ENCODE results near the gene SMCHD1. TPM values are rescaled to one million over a fixed set of nuclear protein-coding genes. Genes with fewer than 3 reads are reported as not detected.
"Not testable (repeated sequence)": the region's sequence is repeated elsewhere in the genome, so short reads cannot be mapped to it uniquely, and the experiment has no call there.

The SMCHD1 gene
- total and polyA plus RNA-seq, 4 donors: 7.9 to 88.9 (median 46.6) TPM

DNA sequence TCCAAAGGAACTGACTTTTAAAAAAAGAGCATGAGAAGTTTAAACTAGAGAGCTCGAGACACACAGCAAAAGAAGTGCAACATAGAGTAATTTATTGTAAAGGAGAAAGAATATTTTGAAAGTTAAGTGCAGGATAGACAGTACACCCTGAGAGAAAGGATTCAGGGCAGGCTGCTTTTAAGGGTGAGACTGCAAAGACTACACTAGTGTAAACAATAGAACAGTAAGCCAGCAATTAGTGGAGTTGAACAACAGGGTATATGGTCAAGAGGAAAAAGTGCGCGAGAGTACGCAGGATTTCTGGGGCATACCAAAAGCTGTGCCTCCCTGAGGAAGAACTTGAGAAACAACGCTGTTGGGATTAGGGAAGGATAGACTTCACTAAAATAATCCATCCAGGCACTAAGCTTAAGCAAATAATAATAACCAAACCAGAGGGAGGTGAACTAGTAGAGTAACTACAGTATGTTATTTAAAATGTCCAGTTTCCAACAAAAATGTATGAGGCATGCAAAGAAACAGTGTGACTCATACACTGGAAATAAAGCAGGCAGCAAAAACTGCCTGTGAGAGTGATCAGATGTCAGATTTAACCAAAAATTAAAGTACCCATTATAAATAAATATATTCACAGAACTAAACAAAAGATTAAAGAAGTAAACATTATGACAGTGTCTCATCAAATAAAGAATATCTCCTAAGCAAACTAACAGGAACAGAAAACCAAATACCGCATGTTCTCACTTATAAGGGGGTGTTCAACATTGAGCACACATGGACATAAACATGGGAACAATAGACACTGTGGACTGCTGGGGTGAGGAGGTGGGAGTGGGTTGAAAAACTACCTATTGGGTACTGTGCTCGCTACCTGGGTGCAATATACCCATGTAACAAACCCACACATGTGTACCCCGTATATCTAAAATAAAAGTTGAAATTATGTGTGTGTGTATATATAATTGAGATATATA is 150.7 kb downstream of the SMCHD1 start:
- Histone ChIP-seq H3K27me3 (ENCODE audit: control insufficient read depth in 1 of 2, insufficient read depth in 2 of 2, low read length in 1 of 2) (no peaks in the 10 kb centered on the region), H3K27ac (ENCODE audit: low read depth in 1 of 2, low read length in 2 of 2) (peak overlapping the region in 1 of 2 donors; percentile 48), H3K4me1 (ENCODE audit: control insufficient read depth in 1 of 2, insufficient read depth in 2 of 2, low read length in 2 of 2) (peaks cover 0 to 3% of the 10 kb centered on the region in 2 donors), H3K9me3 (ENCODE audit: control insufficient read depth, low read length) (no peaks in the 10 kb centered on the region), H3K36me3 (ENCODE audit: control insufficient read depth in 1 of 2, insufficient read depth in 2 of 2, low read length in 1 of 2) (no peaks in the 10 kb centered on the region), H3K4me3 (ENCODE audit: low read length in 2 of 2) (peak overlapping the region in 1 of 2 donors; percentile 9)
- intact Hi-C loops (cut with DNase I): loop anchor here in 1 of 2 donors (5.0 kb wide), 1 partner anchor 41 kb away; the partner anchor contains the start of gene EMILIN2
- ATAC-seq (ENCODE audit: low FRiP score) (no peak), DNase-seq (no peak)
- 18 to 36% methylated on average over 8 of the region's 8 CpGs for WGBS, 2 donors

DNA sequence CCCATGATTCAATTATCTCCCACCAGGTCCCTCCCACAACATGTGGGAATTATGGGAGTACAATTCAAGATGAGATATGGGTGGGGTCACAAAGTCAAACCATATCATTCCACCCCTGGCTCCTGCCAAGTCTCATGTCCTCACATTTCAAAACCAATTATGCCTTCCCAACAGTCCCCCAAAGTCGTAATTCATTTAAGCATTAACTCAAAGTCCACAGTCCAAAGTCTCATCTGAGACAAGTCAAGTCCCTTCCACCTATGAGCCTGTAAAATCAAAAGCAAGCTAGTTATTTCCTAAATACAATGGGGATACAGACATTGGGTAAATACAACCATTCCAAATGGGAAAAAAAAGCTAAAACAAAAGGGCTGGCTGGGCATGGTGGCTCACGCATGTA is 153.1 kb downstream of the SMCHD1 start:
- ATAC-seq (ENCODE audit: low FRiP score); H3K27me3 ChIP-seq (ENCODE audit: control insufficient read depth in 1 of 2, insufficient read depth in 2 of 2, low read length in 1 of 2); H3K4me1 ChIP-seq (ENCODE audit: control insufficient read depth in 1 of 2, insufficient read depth in 2 of 2, low read length in 2 of 2); H3K36me3 ChIP-seq (ENCODE audit: control insufficient read depth in 1 of 2, insufficient read depth in 2 of 2, low read length in 1 of 2); H3K9me3 ChIP-seq (ENCODE audit: control insufficient read depth, low read length); H3K4me3 ChIP-seq (ENCODE audit: low read length in 2 of 2); H3K27ac ChIP-seq (ENCODE audit: low read depth in 1 of 2, low read length in 2 of 2); DNase-seq: not testable (repeated sequence)
- intact Hi-C loops (cut with DNase I): loop anchor here in 1 of 2 donors (5.0 kb wide), 1 partner anchor 39 kb away; the partner anchor contains the start of gene EMILIN2
- WGBS, 2 donors: 88 to 94% methylated on average over 2 of the region's 2 CpGs

DNA sequence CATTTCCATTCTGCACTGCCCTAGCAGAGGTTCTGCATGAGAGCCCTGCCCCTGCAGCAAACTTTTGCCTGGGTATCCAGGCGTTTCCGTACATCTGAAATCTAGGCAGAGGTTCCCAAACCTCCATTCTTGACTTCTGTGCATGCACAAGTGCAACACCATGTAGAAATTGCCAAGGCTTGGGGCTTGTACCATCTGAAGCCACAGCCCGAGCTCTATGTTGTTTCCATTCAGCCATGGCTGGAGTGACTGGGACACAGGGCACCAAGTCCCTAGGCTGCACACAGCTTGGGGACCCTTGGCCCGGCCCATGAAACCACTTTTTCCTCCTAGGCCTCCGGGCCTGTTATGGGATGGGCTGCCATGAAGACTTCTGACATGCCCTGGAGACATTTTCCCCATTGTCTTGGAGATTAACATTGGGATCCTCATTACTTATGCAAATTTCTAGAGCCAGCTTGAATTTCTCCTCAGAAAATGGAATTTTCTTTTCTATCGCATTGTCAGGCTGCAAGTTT is 154.2 kb downstream of the SMCHD1 start:
- H3K4me1 ChIP-seq (ENCODE audit: control insufficient read depth in 1 of 2, insufficient read depth in 2 of 2, low read length in 2 of 2); H3K27ac ChIP-seq (ENCODE audit: low read depth in 1 of 2, low read length in 2 of 2); DNase-seq; H3K27me3 ChIP-seq (ENCODE audit: control insufficient read depth in 1 of 2, insufficient read depth in 2 of 2, low read length in 1 of 2); H3K36me3 ChIP-seq (ENCODE audit: control insufficient read depth in 1 of 2, insufficient read depth in 2 of 2, low read length in 1 of 2); H3K4me3 ChIP-seq (ENCODE audit: low read length in 2 of 2); H3K9me3 ChIP-seq (ENCODE audit: control insufficient read depth, low read length); ATAC-seq (ENCODE audit: low FRiP score): not testable (repeated sequence)
- intact Hi-C loops (cut with DNase I): loop anchor here in 1 of 2 donors (5.0 kb wide), 1 partner anchor 38 kb away; the partner anchor contains the start of gene EMILIN2
- WGBS, 2 donors: 81 to 99% methylated on average over 6 of the region's 6 CpGs

DNA sequence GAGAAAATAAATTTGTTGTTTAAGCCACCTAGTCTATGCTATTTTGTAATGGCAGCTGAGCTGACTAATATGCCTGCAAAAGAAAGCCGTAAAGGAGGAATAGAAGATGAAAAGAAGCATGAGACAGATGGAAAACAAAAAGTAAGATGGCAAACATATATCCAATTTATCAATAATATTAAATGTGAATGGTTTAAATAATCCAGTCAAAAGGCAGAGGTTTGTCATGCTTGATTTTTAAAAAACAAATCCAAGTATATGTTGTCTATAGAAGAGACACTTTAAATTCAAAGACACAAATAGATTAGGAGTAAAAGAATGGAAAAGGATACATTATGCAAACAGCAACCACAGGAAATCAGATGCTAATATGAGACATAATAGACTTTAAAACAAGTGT is 155.9 kb downstream of the SMCHD1 start:
- WGBS, 2 donors: 88 to 96% methylated on average over 1 of the region's 1 CpG
- H3K9me3 ChIP-seq (ENCODE audit: control insufficient read depth, low read length): no peaks in the 10 kb centered on the region
- intact Hi-C loops (cut with DNase I): no loop called here
- H3K4me3 ChIP-seq (ENCODE audit: low read length in 2 of 2): no peak overlapping the region
- H3K4me1 ChIP-seq (ENCODE audit: control insufficient read depth in 1 of 2, insufficient read depth in 2 of 2, low read length in 2 of 2): no peaks in the 10 kb centered on the region
- H3K27ac ChIP-seq (ENCODE audit: low read depth in 1 of 2, low read length in 2 of 2): no peak overlapping the region
- DNase-seq (no peak), ATAC-seq (ENCODE audit: low FRiP score) (no peak)
- no peaks in the 10 kb centered on the region for H3K27me3 ChIP-seq (ENCODE audit: control insufficient read depth in 1 of 2, insufficient read depth in 2 of 2, low read length in 1 of 2)
- H3K36me3 ChIP-seq (ENCODE audit: control insufficient read depth in 1 of 2, insufficient read depth in 2 of 2, low read length in 1 of 2): no peaks in the 10 kb centered on the region

DNA sequence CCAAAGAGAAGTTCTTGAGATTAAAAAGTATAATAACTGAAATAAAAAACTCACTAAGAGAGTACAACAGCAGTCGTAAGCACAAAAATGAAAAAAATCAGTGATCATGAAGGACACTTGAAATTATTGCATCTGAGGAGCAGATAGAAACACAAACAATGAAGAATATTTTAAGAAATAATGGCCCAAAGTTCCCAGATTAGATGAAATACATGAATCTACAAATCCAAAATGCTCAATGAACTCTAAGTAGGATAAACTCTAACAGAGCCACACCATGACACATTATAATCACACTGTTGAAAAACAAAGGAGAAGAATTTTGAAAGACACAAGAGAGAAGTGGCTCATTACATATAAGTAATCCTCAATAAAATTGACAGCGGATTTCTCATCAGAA is 159.4 kb downstream of the SMCHD1 start:
- Histone ChIP-seq H3K4me1 (ENCODE audit: control insufficient read depth in 1 of 2, insufficient read depth in 2 of 2, low read length in 2 of 2) (no peaks in the 10 kb centered on the region), H3K36me3 (ENCODE audit: control insufficient read depth in 1 of 2, insufficient read depth in 2 of 2, low read length in 1 of 2) (no peaks in the 10 kb centered on the region), H3K27me3 (ENCODE audit: control insufficient read depth in 1 of 2, insufficient read depth in 2 of 2, low read length in 1 of 2) (no peaks in the 10 kb centered on the region), H3K9me3 (ENCODE audit: control insufficient read depth, low read length) (no peaks in the 10 kb centered on the region), H3K27ac (ENCODE audit: low read depth in 1 of 2, low read length in 2 of 2) (no peak overlapping the region), H3K4me3 (ENCODE audit: low read length in 2 of 2) (no peak overlapping the region)
- ATAC-seq (ENCODE audit: low FRiP score) (no peak), DNase-seq (no peak)
- WGBS, 2 donors: 94 to 96% methylated on average over 2 of the region's 2 CpGs
- intact Hi-C loops (cut with DNase I): no loop called here

DNA sequence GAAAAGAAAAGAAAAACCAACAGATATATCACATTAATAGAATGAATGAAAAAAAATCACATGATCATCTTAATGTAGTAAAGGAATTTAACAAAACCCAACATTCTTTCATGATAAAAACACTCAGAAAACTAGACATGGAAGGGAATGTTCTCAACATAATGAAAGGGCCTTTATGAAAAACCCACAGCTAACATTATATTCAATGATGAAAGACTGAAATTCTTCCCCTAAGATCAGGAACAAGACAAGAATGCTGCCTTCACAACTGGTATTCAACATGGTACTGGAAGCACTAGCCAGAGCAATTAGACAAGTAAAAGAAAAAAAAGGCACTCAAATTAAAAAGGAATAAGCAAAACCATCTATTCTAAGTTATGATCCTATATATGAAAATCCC is 162.8 kb downstream of the SMCHD1 start:
- no peak for DNase-seq
- no peaks in the 10 kb centered on the region for H3K9me3 ChIP-seq (ENCODE audit: control insufficient read depth, low read length)
- ATAC-seq (ENCODE audit: low FRiP score): no peak
- H3K36me3 ChIP-seq (ENCODE audit: control insufficient read depth in 1 of 2, insufficient read depth in 2 of 2, low read length in 1 of 2): no peaks in the 10 kb centered on the region
- no peak overlapping the region for H3K4me3 ChIP-seq (ENCODE audit: low read length in 2 of 2)
- no peak overlapping the region for H3K27ac ChIP-seq (ENCODE audit: low read depth in 1 of 2, low read length in 2 of 2)
- no peaks in the 10 kb centered on the region for H3K27me3 ChIP-seq (ENCODE audit: control insufficient read depth in 1 of 2, insufficient read depth in 2 of 2, low read length in 1 of 2)
- no peaks in the 10 kb centered on the region for H3K4me1 ChIP-seq (ENCODE audit: control insufficient read depth in 1 of 2, insufficient read depth in 2 of 2, low read length in 2 of 2)
- intact Hi-C loops (cut with DNase I): no loop called here

DNA sequence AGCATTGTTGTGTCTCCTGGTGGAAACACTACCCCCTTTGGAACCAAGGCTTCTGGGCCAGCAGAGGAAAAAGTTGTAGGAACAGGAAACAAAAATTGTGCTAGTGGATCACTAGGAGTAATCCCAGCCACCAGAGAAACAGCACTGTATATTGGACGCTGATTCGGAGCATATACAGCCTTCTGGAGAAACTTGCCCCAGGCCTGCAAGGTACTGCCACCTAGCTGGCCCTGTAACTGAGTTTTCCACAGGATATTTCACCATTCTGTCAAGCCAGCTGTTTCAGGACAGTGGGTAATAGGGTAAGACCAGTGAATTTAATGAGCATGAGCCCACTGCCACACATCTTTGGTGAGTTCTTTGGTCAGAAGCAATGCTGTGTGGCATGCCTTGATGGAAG is 166.2 kb downstream of the SMCHD1 start:
- no peak for ATAC-seq (ENCODE audit: low FRiP score)
- 92 to 96% methylated on average over 2 of the region's 2 CpGs for WGBS, 2 donors
- Histone ChIP-seq H3K9me3 (ENCODE audit: control insufficient read depth, low read length) (no peaks in the 10 kb centered on the region), H3K27me3 (ENCODE audit: control insufficient read depth in 1 of 2, insufficient read depth in 2 of 2, low read length in 1 of 2) (no peaks in the 10 kb centered on the region), H3K4me1 (ENCODE audit: control insufficient read depth in 1 of 2, insufficient read depth in 2 of 2, low read length in 2 of 2) (peaks cover 0 to 2% of the 10 kb centered on the region in 2 donors), H3K27ac (ENCODE audit: low read depth in 1 of 2, low read length in 2 of 2) (no peak overlapping the region), H3K36me3 (ENCODE audit: control insufficient read depth in 1 of 2, insufficient read depth in 2 of 2, low read length in 1 of 2) (no peaks in the 10 kb centered on the region), H3K4me3 (ENCODE audit: low read length in 2 of 2) (no peak overlapping the region)
- DNase-seq: no peak
- intact Hi-C loops (cut with DNase I): no loop called here

DNA sequence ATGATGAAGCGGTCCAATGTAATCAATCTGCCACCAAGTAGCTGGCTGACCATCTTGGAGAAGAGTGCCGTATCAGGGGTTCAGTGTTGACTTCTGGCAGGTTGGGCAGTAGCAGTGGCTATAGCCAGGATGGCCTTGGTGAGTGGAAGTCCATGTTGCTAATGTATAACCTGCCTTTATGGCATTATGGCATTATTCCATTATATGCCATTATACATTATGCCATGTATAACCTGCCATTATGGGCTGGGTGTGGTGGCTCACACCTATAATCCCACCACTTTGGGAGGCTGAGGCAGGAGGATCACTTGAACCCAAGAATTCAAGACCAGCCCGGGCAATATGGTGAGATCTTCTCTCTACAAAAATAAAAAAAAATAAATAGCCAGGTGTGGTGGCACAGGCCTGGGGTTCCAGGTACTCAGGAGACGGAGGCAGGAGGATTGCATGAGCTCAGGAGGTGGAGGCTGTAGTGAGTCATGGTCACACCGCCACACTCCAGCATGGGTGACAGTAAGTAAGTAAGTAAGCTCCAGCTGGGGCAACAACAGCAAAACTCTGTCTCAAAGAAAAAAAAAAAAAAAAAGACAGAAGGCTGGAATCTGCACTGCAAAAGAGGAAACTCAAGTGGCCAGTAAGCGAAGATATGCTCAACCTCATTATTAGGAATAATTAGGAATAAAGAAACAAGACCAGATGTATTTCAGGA is 166.8 kb downstream of the SMCHD1 start:
- DNase-seq: no peak
- ATAC-seq (ENCODE audit: low FRiP score): no peak
- no peaks in the 10 kb centered on the region for H3K36me3 ChIP-seq (ENCODE audit: control insufficient read depth in 1 of 2, insufficient read depth in 2 of 2, low read length in 1 of 2)
- peaks cover 0 to 4% of the 10 kb centered on the region in 2 donors for H3K4me1 ChIP-seq (ENCODE audit: control insufficient read depth in 1 of 2, insufficient read depth in 2 of 2, low read length in 2 of 2)
- intact Hi-C loops (cut with DNase I): no loop called here
- no peak overlapping the region for H3K4me3 ChIP-seq (ENCODE audit: low read length in 2 of 2)
- H3K9me3 ChIP-seq (ENCODE audit: control insufficient read depth, low read length): no peaks in the 10 kb centered on the region
- WGBS, 2 donors: 78 to 93% methylated on average over 6 of the region's 6 CpGs
- no peak overlapping the region for H3K27ac ChIP-seq (ENCODE audit: low read depth in 1 of 2, low read length in 2 of 2)
- H3K27me3 ChIP-seq (ENCODE audit: control insufficient read depth in 1 of 2, insufficient read depth in 2 of 2, low read length in 1 of 2): no peaks in the 10 kb centered on the region
